H1 (cell line): Measurements from ENCODE around the gene GNAQ. TPM values are rescaled to one million over a fixed set of nuclear protein-coding genes. Genes with fewer than 3 reads are reported as not detected.

ENCODE experiments used
- ASH2L ChIP-seq: fragments of 200-600, 300-600 bp; sonication (generic); IDR thresholded peaks from one replicate; pipeline ENCODE4 v1.7.1; 2017; ENCODE audit warnings: low read length
- BACH1 ChIP-seq: IDR thresholded peaks from 2 replicates; pipeline ENCODE4 v1.6.1; 2012; ENCODE audit warnings: low read length, improper control_type of control experiment
- BRCA1 ChIP-seq: IDR thresholded peaks from 2 replicates; pipeline ENCODE4 v1.6.1; 2012; ENCODE audit warnings: low read depth, low read length, improper control_type of control experiment
- CHD1 ChIP-seq: IDR thresholded peaks from 2 replicates; pipeline ENCODE4 v1.6.1; 2012; ENCODE audit warnings: low read depth, low read length, improper control_type of control experiment
- CHD2 ChIP-seq: IDR thresholded peaks from 2 replicates; pipeline ENCODE4 v1.6.1; 2012; ENCODE audit warnings: low read length, improper control_type of control experiment
- CREB1 ChIP-seq: IDR thresholded peaks from 2 replicates; pipeline ENCODE4 v1.6.1; 2012; ENCODE audit warnings: inconsistent platforms
- EZH2 ChIP-seq: fragments of 200-600 bp; sonication (generic); IDR thresholded peaks from 2 replicates; pipeline ENCODE4 v1.7.1; 2012; ENCODE audit warnings: low read depth, mild to moderate bottlenecking, moderate library complexity, low read length, inconsistent platforms; ENCODE audit not compliant: severe bottlenecking
- HDAC2 ChIP-seq, 2 experiments: fragments of 300-600 bp in 1 of 2; sonication (generic) in 1 of 2; IDR thresholded peaks; 2 replicates each; pipeline ENCODE4 v1.6.1; 2011 to 2012; ENCODE audit warnings: low read depth in 2 of 2, low read length in 2 of 2, mild to moderate bottlenecking in 2 of 2, moderate library complexity in 2 of 2, borderline replicate concordance in 1 of 2, inconsistent platforms in 1 of 2
- JUND ChIP-seq: IDR thresholded peaks from 2 replicates; pipeline ENCODE4 v1.6.1; 2011; ENCODE audit warnings: mild to moderate bottlenecking, improper control_type of control experiment, low read length
- KDM4A ChIP-seq: IDR thresholded peaks from one replicate; pipeline ENCODE4 v1.7.1; 2012; ENCODE audit warnings: low read depth, mild to moderate bottlenecking, moderate library complexity, low read length, inconsistent platforms; ENCODE audit not compliant: severe bottlenecking
- NRF1 ChIP-seq: IDR thresholded peaks from 2 replicates; pipeline ENCODE4 v1.6.1; 2011; ENCODE audit warnings: mild to moderate bottlenecking, low read depth, low read length, improper control_type of control experiment
- PHF8 ChIP-seq: fragments of 200-600 bp; sonication (generic); conservative IDR thresholded peaks from 2 replicates; pipeline ENCODE4 v1.7.1; 2012; ENCODE audit warnings: low read depth, mild to moderate bottlenecking, inconsistent platforms, low read length, moderate library complexity
- POLR2A ChIP-seq, 2 experiments: IDR thresholded peaks; 1 replicate in 1 of 2; 2 replicates in 1 of 2; pipeline ENCODE4 v1.6.1; 2011; ENCODE audit warnings: low read depth in 2 of 2, low read length in 2 of 2, mild to moderate bottlenecking in 2 of 2; ENCODE audit errors: control extremely low read depth in 1 of 2
- POLR2AphosphoS5 ChIP-seq: IDR thresholded peaks from 2 replicates; pipeline ENCODE4 v1.6.1; 2011; ENCODE audit warnings: low read depth, low read length
- RBBP5 ChIP-seq: IDR thresholded peaks from 2 replicates; pipeline ENCODE4 v1.7.1; 2012; ENCODE audit warnings: low read depth, mild to moderate bottlenecking, inconsistent platforms, low read length, moderate library complexity, borderline replicate concordance
- RFX5 ChIP-seq: IDR thresholded peaks from 2 replicates; pipeline ENCODE4 v1.6.1; 2011; ENCODE audit warnings: low read depth, low read length, improper control_type of control experiment, borderline replicate concordance
- RXRA ChIP-seq: IDR thresholded peaks from 2 replicates; pipeline ENCODE4 v1.6.1; 2011; ENCODE audit warnings: low read depth, mild to moderate bottlenecking, low read length, moderate library complexity; ENCODE audit not compliant: insufficient read depth
- SIN3A ChIP-seq, 2 experiments: IDR thresholded peaks in 1 of 2; conservative IDR thresholded peaks in 1 of 2; 2 replicates each; pipeline ENCODE4 v1.6.1; 2011 to 2012; ENCODE audit warnings: low read length in 2 of 2, improper control_type of control experiment in 1 of 2, low read depth in 1 of 2, mild to moderate bottlenecking in 1 of 2
- SUZ12 ChIP-seq: fragments of 200-600 bp; sonication (generic); IDR thresholded peaks from 2 replicates; pipeline ENCODE4 v1.6.1; 2012; ENCODE audit warnings: mild to moderate bottlenecking, inconsistent platforms, low read length, moderate library complexity, mixed read lengths
- TCF12 ChIP-seq: IDR thresholded peaks from 2 replicates; pipeline ENCODE4 v1.6.1; 2011; ENCODE audit warnings: low read depth, mild to moderate bottlenecking, low read length
- TEAD4 ChIP-seq: IDR thresholded peaks from 2 replicates; pipeline ENCODE4 v1.6.1; 2012; ENCODE audit warnings: low read depth, low read length, inconsistent platforms, mixed read lengths
- YY1 ChIP-seq: IDR thresholded peaks from 2 replicates; pipeline ENCODE4 v1.6.1; 2011; ENCODE audit warnings: low read depth, mild to moderate bottlenecking, low read length
- ZNF274 ChIP-seq: IDR thresholded peaks from 2 replicates; pipeline ENCODE4 v1.7.0; 2012; ENCODE audit warnings: low read length, borderline replicate concordance; ENCODE audit errors: extremely low read depth
- polyA plus RNA-seq, 7 experiments: library from polyadenylated mRNA; depleted of rRNA in 3 of 7; stranded (reverse) in 5 of 7; unstranded in 2 of 7; fragments of >200 nt in 5 of 7; fragments of 200-250 nt in 2 of 7; gene quantifications; 1 replicate in 5 of 7; 2 replicates in 1 of 7; 4 replicates in 1 of 7; pipeline versions ENCODE4 v1.2.1 to v1.2.3, GENCODE V29; 2011 to 2013; ENCODE audit warnings: missing spikeins in 2 of 7, mixed read lengths in 2 of 7
- total RNA-seq: library from RNA; stranded (reverse); fragmentation: NEBNext Ultra II Directional; extraction: Animal tissue kit (Norgen Biotek cat#: 25700); gene quantifications from 2 replicates; pipeline ENCODE4 v1.2.1, GENCODE V29; 2021

Gene GNAQ
- total and polyA plus RNA-seq, 2 of the 8 experiments (the other 6 are each of a cell fraction or from before 2014, with no cell fraction given) = 22.8 to 63.8 TPM

DNA sequence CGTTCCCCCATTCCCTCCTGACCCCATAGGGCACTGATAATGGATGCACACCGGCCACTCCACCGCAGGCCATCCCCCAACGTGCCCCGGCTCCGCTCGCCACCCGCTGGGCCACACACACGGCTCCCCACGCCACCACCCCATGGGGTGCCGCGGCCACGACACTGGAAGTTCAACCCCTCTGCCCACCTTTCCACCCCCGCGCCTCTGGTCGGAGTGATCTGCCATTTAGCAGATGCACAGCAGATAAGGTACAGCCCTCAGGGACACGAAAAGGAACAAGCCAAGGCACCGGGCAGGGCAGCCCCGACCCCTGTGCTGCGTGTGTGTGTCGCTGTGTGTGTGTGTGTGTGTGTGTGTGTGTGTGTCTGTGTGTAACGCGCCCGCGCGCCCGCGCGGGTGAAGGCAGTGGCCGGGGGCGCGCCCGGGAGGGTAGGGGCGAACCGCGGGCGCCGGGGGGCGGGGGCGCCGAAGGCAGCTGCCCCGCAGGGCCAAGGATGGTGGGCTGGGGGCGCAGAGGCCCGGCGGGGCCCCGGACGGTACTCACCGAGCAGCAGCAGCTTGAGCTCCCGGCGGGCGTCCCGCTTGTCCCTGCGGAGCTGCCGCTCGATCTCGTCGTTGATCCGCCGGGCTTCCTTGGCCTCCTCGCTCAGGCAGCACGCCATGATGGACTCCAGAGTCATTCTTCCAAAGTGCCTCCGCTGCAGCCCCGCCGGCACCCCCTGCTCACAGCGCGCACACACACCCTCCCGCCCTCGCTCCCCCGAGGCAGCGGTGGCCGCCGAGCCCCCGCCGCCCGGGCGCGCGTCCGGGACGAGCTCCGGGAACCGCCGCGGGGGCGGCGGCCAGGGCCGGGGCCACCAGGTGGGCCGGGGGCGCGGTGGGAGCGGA is 813 bp downstream of the GNAQ start (continued):
- TF ChIP-seq ZNF274 = no peak
- no peak for TF ChIP-seq TEAD4
- TF ChIP-seq PHF8 = peak; percentile 66
- no peak for TF ChIP-seq HDAC2 (IDR thresholded peaks at IDR 0.05; ENCODE audit: borderline replicate concordance in 1 of 2, low read depth in 2 of 2, low read length in 2 of 2)
- TF ChIP-seq NRF1 = no peak
- no peak for TF ChIP-seq YY1
- TF ChIP-seq TCF12 = no peak
- TF ChIP-seq JUND = no peak
- TF ChIP-seq BACH1 = peak; percentile 41; the same call in 1 of the 2 replicates
- TF ChIP-seq CREB1 = 0 out of 2 replicates have a peak, but pooled peaks have one; percentile 16
- TF ChIP-seq KDM4A = peak; percentile 69
- TF ChIP-seq RXRA = no peak
- TF ChIP-seq RBBP5 = peak; percentile 76; the same call in 1 of the 2 replicates
- TF ChIP-seq EZH2 = no peak
- TF ChIP-seq SIN3A (conservative IDR thresholded peaks at IDR 0.05 in 1 of 2, IDR thresholded peaks at IDR 0.05 in 1 of 2; ENCODE audit: low read depth in 1 of 2, low read length in 2 of 2) = peak in 1 of 2 experiments; percentile 59; a peak in 1 of 4 replicates
- TF ChIP-seq POLR2AphosphoS5 = no peak
- TF ChIP-seq POLR2A (IDR thresholded peaks at IDR 0.05; ENCODE audit: control extremely low read depth in 1 of 2, low read depth in 2 of 2, low read length in 2 of 2) = no peak; a peak in 1 of 3 replicates
- TF ChIP-seq CHD2 = no peak
- TF ChIP-seq SUZ12 = no peak
- TF ChIP-seq CHD1 = no peak
- TF ChIP-seq BRCA1 = no peak
- no peak for TF ChIP-seq RFX5
- peak; percentile 94 for TF ChIP-seq ASH2L
